SIG-M5 treated with dmso at 0.1 percent for 504 hours (cell line): ENCODE measurements around the gene C1RL.

ENCODE experiments used
- DNase-seq: peaks from one replicate; lab custom pipeline; 2025; ENCODE audit not compliant: unreplicated experiment; lab: John Stamatoyannopoulos, UW

C1RL gene

GRCh38 chr12:7093486-7093885 lies 15.5 kb downstream of the C1RL start:
- DNase-seq, result no peak

- no peak for DNase-seq
These were observed 16.0 kb downstream of the C1RL start for GRCh38 chr12:7092986-7093460.

DNA sequence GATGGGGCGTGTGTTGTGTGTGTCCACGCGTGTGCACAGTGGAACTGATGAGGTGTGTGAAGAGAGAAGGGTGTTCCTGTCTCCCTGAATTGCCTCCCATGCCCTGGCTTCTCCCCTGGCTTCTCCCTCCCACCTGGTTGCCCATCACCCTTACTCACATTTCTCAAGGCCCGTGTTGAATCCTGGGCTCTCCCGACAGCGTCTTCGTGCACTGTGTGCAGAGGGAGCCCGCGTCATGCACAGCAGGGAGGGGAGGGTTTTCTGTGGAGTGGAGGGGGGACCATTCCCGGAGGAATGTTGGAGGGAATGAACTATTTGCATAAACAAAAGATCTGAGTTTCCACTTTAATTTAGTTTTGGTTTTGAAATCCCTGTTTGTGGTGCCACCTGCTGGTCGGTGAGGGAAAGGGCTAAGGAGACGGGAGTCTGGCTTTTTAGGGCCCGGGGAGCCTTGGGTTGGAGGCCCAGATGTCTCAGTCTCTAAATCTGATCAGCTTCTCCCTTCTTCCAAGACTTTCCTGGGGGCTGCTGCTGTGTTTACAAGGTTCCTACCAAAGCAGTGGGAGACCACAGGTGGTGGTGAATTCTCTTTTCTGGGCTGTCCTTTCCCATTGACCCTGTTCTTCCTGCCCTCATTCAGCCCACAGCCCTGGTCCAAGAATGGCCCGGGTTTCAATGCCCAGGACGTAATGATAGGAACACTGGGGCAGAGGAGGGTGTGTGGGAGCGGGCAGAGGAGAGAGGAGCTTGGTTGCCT lies 16.6 kb downstream of the C1RL start, which contains the start of gene C1R:
Gene C1R (minus strand): TSS at position 217 of the 757 bp plus-strand sequence. CDS start 57 bp downstream, at position 160.
- DNase-seq, result peak; percentile 42

DNA sequence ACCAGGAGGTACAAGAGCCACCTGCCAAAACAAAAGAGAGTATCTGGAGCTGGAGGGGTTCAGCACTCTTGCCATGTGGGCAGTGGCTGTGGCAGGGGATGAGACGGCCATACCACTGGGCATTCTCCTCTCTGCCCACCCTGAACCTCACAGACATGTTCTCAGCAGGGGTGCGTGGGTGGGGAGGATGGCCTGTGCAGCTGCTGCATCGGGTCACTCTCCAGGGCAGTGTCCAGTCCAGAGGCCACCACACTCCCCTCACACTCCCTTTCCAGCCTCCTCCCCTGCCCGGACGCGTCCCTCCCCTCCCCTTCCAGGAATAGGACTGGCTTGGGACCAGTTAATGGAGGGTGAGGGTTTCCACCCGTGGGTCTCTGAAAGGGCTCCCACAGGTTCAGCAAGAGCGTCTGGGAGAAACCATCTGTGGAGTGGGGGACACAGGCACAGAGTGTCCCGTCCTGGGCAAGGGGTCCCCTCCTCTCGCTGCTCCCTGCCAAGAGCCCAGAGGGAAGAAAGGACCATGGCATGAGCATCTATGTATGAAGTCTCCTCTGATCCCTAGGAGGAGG lies 17.3 kb downstream of the C1RL start:
- DNase-seq, result no peak

DNA sequence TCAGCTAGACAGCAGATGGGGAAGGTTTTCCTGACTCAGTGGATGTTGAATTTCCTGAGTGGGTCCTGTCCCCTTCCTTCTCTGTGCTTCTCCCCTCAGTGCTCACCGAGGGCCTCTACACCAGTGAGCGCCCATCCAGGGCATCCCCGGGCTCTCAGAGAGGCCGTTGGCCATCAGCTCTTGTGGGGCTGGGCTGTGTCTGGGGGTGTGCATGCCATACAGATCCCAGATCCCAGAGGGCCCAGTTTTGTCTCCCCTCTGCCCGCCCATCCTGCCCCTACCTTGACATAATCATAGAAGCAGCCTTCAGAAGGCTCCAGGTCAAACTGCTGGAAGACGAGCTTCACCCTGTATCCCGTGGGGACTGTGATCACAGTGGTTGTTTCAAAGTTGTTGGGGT lies 17.8 kb downstream of the C1RL start:
- no peak for DNase-seq

DNA sequence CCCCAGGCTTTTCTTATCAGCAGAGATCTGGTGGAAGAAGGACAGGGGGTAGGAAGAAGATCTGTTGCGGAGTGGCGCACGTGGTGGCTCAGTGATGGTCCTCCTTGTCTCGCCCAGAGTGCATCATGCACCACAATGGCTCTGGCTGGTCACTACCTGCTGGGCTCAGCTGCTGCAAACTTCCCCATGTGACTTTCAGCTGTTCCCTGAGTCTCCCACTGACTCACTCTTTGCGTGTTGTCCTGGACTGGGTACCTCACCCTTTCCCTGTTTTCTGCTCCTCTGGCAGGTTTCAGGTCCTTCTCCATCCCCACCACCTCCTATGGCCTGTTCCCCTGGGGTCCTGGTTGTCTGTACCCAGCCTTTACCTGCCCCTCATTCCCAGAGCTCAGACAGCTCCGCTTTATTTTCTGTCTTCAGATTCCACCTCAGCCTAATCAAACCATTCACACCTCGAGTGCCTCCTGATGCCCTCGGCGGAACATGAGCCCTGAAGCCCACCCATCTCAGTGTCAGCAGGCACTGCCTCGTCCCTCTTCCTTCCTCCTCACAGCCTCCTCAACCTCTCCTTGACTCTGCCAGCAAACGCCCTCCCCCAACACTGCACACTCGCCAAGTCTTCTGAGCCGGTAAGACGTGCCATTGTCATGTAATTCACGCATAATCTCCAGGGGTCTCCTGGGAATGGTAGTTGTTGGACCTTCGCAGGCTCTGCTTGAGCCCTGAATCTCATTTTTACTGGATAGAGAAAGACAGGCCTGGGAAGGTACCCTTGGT lies 18.6 kb downstream of the C1RL start:
- no peak for DNase-seq

- DNase-seq, result no peak
These were observed 19.7 kb downstream of the C1RL start for GRCh38 chr12:7089196-7089871.

DNA sequence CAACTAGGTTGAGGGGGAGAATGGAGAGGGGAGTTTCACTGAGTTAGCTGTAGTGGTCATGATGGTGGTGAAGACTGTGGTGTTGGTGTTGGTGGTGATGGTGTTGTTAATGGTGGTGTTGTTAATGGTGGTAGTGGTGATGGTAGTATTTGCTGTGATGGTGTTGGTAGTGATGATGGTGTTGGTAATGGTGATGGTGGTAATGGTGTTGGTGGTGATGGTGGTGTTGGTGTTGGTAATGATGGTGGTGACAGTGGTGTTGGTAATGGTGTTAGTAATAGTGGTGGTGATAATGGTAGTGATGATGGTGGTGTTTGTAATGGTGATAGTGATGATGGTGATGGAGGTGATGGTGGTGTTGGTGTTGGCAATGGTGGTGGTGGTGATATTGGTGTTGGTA lies 25.9 kb downstream of the C1RL start:
- DNase-seq, result no peak

DNA sequence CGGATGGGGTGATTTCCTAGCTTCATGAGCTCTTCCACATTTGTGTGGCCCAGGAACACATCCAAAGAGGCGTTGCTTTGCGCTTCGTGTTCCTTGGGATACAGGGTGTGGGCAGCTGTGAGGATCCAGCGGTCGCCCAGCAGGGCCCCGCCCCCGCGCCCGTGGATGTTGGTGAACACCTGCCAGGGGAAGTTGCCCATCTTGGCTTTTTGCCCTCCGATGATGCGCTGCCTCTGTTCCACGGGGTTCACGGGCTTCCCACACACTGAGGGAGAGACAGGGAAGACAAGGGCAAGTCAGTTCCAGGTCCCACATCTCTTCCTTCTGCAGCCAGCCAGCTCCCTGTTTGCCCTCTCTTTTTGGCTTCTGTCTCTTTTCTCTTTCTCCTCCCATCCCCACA lies 28.0 kb downstream of the C1RL start:
- DNase-seq, result no peak

DNA sequence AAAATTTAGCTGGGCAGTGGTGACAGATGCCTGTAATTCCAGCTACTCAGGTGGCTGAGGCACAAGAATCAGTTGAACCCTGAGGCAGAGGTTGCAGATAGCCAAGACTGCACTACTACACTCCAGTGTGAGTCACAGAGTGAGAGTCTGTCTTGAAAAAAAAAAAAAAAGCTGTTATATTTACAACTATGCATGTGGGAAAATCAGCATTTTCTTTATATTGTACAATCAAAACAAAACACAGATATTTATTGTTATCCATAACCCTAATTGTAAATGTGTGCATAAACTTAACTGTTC lies 29.2 kb downstream of the C1RL start:
- no peak for DNase-seq

- no peak for DNase-seq
These were observed 30.9 kb downstream of the C1RL start for GRCh38 chr12:7078163-7078562.

DNA sequence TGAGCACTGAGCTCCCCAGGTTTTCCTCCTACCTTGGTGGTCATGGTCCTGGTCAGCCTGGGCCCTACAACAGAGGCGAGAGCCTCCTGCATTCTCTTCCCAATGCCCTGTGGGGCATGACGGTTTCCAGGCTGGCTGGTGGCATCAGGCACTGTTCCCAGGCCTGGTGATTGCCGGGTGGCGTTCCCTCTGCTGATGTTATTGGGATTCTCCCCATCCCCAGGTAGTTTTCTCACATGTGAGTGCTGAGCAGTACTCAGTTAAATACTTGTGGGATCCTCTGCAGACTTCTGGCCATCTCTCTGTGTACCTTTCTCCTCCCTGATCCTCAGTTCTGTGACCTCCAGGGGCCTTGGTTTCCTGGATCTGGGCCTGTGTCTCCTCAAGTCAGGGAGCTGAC lies 32.5 kb downstream of the C1RL start:
- no peak for DNase-seq

- DNase-seq, result no peak
These were observed 33.1 kb downstream of the C1RL start for GRCh38 chr12:7075939-7076338.

GRCh38 chr12:7075518-7075917 lies 33.5 kb downstream of the C1RL start:
- no peak for DNase-seq

- DNase-seq, result no peak
These were observed 35.1 kb downstream of the C1RL start for GRCh38 chr12:7073946-7074345.

DNA sequence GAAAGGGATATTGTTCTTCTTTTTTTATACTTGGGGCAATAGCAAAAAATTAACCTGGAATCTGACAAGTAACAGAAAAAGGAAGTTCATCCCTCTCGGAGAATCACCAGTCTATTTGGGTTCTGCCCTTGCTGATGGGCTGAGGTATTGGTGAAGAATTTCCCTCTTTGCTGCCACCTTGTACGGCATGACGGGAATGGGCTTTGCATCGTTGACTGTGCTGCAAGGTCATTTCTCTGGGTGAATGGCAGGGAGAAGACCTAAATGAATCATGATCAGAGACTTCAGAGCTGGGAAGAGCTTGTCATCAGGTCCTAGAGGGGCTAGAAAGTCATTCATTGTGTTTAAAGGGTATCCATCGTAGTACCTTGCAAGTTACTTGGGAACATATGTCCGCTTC lies 36.5 kb downstream of the C1RL start:
- no peak for DNase-seq

DNA sequence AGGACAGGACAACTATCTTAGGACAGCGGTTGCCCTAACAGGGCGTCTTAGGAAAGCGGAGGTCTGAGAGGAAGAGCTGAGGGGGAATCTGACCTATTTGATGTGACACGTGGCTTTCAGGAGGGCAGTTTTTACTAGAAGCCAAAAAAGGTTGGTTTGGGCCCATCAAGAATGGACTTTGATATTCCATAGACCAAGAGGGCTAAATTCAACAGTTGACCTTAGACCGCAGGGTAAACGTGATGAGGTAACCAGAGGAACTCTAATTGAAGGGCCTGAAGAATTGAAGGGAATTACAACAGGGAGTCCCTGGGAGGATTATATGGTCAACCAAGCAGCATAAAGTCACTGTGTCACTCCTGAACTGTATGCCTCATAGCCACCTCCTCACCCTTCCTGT lies 37.0 kb downstream of the C1RL start:
- DNase-seq, result no peak

- DNase-seq, result no peak
These were observed 39.6 kb downstream of the C1RL start for GRCh38 chr12:7069386-7069785.

- no peak for DNase-seq
These were observed 40.0 kb downstream of the C1RL start for GRCh38 chr12:7068994-7069346.

- no peak for DNase-seq
These were observed 40.6 kb downstream of the C1RL start for GRCh38 chr12:7068240-7068993.

DNA sequence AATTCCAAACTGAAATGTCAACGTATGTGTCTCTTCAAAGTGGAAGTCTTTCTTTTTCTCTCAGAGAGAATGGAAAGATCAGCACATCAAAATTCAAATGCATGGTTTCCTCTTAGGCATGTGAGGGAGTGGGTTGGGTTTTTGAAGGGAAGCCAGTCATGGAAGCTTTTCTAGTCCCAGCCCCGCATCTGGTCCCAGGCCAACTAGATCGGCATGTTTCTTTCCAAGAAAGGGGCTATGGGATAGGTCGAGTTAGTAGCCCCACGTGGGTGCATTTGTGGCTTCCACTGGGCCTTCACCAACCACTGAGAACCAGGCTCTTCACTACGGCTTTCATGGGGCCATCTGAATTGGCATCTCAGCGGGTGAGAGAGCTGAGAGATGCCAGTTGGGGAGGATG lies 41.9 kb downstream of the C1RL start:
- DNase-seq, result no peak
